ENCODE results near the gene GAREM2.

GAREM2 gene

DNA sequence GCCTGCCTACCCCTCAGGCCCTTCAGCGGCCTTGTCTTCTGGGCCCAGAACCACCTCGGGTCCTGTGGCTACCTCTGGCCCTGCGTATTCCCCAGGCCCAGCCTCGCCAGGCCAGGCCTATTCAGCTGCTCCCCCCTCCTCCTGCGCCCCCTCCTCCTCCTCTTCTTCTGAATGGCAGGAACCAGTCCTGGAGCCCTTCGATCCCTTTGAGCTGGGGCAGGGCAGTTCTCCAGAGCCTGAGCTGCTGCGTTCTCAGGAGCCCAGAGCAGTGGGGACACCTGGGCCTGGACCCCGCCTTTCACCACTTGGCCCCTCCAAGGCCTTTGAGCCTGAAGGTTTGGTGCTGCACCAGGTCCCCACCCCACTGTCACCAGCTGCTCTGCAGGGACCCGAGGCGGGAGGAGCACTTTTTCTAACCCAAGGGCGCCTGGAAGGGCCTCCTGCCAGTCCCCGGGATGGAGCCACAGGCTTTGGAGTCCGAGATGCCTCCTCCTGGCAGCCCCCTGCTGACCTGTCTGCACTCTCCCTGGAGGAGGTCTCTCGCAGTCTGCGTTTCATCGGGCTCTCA, 14.7 kb downstream of the GAREM2 start:
- no peak for DNase-seq

- no peak for DNase-seq
Measured at GRCh38 chr2:26189123-26189522, 16.2 kb downstream of the GAREM2 start.

DNA sequence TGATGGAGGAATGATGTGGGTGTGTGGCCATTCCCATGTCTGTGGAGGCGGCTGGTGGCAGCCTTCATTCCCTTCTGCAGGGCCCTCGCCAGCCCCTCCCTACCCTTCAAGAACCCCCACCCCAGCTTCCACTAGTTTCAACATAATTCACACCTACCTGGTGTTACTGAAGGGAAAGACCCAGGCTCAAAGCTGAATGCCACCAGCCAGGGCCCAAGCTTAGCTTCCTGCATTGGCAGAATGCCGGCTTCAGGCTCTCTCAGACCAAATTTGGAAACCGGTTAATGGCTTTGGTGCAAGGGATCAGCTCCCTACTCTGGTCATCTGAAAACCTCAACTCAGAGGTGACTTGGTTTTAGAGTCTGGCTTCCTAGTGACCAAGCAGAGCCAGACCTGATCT, 16.9 kb downstream of the GAREM2 start:
- no peak for DNase-seq

DNA sequence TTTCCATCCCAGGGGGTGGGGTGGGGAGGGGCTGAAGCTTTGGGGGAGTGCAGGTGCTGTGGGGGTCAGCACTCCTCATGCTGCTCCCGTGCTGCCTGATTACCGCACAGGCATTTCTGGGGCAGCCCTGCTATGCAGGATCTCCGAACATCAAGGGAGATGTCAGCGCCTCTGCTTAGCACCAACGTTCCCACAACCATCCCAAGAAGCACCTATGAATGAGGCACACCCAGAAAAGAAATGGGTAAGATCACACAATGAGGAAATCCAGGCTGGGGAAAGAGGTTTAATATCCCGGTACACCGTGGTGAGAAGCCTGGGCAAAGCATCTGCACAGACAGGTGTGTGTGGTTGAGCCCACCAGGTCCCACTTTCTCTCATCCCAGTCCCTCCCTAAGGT, 17.5 kb downstream of the GAREM2 start:
- DNase-seq: no peak

GRCh38 chr2:26191316-26192159, 18.6 kb downstream of the GAREM2 start:
- DNase-seq: no peak

- DNase-seq: no peak
Measured at GRCh38 chr2:26193578-26194231, 20.8 kb downstream of the GAREM2 start.

GRCh38 chr2:26195040-26195984, 22.4 kb downstream of the GAREM2 start:
- no peak for DNase-seq

- DNase-seq: no peak
Measured at GRCh38 chr2:26196683-26197418, 24.0 kb downstream of the GAREM2 start.

- DNase-seq: no peak
Measured at GRCh38 chr2:26197516-26197915, 24.6 kb downstream of the GAREM2 start.

DNA sequence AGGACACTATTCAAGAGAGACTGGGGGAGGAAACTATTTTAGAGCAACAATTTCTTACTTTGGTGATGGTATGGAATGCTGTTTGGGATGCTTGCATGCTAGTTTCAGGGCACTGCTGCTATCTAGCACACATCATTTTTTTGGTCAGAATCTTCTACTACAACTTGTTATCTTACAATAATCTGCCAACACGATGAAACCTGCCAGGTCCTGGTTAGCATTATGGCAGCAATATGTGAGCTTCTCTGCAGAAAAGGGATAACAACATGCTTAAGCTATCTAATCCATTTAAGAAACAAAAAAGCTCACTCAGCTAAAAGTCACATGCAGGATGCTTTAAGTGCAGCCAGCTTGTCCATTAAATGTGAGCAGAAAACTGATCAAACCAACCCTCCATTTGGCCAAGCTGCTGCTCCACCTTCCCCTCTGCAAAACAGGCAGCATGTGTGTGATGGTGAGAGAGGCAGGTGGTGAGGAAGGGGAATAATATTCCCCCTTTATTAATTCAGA, 30.1 kb downstream of the GAREM2 start:
- DNase-seq: no peak

- no peak for DNase-seq
Measured at GRCh38 chr2:26203906-26204305, 31.0 kb downstream of the GAREM2 start.

- no peak for DNase-seq
Measured at GRCh38 chr2:26212011-26212410, 39.1 kb downstream of the GAREM2 start.

DNA sequence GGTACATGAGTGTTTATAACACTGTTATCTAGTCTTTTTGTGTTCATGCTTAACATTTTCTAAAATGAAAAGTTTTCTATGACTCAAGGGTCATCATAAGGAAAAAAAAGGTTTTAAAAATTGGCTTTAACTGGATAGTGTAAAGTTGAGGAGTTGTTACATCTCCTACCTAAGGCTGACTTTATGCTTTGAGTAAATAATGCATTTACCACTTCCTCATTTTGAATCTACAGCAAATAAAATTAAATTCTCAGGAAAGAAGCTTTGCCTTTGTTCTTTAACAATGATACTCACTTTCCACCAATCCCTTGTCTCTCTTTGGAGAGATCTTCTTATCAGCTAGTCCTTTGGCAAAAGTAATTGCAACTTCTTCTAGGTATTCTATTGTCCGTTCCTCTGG, 41.9 kb downstream of the GAREM2 start:
- no peak for DNase-seq

DNA sequence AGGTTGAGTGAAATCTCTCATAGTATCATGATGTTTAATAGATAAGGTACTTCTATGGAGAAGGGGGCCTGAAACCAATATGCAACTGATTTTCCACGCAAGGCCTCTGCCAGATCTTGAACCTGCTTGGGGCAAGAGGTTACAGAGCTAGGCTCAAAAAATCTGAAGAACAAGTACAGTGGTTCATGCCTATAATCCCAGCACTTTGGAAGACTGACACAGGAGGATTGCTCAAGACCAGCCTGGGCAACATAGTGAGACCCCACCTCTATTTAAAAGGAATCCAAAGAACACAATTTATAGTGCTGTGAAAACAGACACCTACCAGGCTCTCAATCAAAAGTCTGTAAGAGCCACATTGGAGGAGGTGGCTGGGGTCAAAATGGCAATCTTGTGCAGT, 42.9 kb downstream of the GAREM2 start:
- no peak for DNase-seq

DNA sequence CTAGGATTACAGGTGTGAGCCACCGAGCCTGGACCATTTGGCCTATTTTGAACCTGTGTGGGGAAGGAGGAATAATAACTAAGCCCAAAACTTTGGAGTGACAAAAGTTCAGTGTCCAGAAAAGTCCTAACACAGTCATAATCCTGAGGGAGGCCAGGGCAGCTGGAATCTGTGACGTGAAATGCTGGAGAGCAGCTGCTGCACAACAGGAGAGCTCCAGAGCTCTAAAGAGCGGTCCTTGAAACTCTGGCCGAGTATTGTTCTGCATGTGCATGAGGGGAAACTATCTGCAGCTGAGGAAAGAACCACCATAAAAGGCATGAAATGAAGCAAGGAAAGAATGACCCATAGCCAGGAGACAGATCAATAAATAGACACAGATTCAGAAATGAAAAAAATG, 43.7 kb downstream of the GAREM2 start:
- no peak for DNase-seq

GRCh38 chr2:26217720-26218119, 44.8 kb downstream of the GAREM2 start:
- no peak for DNase-seq

- no peak for DNase-seq
Measured at GRCh38 chr2:26223018-26223417, 50.1 kb downstream of the GAREM2 start.

- DNase-seq: no peak
Measured at GRCh38 chr2:26224095-26224494, 51.2 kb downstream of the GAREM2 start.

- no peak for DNase-seq
Measured at GRCh38 chr2:26229595-26229994, 56.7 kb downstream of the GAREM2 start.

DNA sequence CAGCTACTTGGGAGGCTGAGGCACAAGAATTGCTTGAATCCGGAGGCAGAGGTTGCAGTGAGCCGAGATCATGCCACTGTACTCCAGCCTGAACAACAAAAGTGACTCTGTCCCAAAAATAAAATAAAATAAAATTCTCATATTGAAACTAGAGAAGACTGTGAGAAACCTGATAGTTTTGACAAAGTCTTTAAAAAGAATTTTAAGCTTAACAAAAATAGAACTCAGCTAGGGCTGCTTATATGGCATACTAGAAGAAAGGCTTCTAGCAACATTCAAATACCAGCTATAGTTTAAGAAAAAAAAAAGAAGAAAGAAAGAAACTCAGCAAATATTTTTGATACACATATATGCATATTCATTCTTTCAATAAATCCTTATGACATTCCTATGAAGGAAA, 57.9 kb downstream of the GAREM2 start:
- DNase-seq: no peak

DNA sequence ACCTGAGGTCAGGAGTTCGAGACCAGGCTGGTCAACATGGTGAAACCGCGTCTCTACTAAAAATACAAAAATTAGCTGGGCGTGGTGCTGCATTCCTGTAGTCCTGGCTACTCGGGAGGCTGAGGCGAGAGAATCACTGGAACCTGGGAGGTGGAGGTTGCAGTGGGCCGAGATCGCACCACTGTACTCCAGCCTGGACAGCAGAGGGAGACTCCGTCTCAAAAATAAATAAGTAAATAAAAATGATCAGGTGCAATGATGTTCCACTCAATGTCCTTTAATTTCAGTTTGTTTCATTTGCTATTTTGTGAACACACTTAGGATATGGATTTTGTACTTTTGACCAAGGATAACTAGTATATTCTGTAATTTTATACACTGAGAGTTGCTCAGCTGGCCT, 62.2 kb downstream of the GAREM2 start:
- no peak for DNase-seq

DNA sequence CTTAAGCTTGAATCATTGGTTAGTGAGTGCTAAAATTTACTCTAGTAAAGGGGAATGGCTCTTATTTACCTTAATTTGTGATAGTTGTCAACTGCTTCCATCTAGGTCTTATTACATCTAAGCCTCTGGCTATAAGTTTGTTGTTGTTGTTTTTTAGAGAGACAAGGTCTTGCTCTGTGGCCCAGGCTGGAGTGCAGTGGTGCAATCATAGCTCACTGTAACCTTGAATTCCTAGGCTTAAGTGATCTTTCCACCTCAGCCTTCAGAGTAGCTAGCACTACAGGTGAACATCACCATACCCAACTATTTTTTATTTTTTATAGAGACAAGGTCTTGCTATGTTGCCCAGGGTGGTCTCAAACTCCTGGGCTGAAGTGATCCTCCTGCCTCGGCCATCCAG, 65.0 kb downstream of the GAREM2 start:
- DNase-seq: no peak
